Measurements from ENCODE around the gene INSL3.

Gene INSL3

DNA sequence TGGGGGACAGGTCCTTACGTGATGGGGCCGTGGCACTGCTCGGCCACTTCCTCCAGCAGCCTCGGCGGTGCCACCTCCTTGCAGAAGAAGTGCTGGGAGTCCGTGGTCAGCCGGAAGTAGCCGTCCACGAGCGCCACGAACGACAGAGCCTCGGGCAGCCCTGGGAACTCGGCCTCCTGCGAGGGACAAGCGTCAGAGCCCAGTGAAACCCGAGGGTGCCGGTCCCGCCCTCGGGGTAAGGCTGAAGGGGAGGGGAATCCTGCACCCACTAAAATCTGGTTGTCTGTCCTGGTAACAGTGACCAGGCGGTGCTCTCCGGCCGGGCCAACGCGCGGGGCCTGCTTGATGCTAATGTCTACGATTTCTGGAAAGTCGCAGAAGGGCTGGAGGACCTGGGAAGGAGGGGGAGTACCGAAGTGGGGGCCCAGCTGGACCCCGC, 20.1 kb upstream of the INSL3 start:
- no peak overlapping the region for H2BK15ac ChIP-seq (ENCODE audit: low read depth, poor library complexity, severe bottlenecking)
- H2BK12ac ChIP-seq (ENCODE audit: low read length in 2 of 2), result no peak overlapping the region
- no peak overlapping the region for H4K91ac ChIP-seq (ENCODE audit: low read length)
- peak overlapping the region in 1 of 2 experiments; percentile 51 for H3K4me3 ChIP-seq (ENCODE audit: insufficient read depth in 1 of 2, low read depth in 1 of 2, low read length in 2 of 2)
- WGBS, result 21% methylated on average over 22 of the region's 30 CpGs
- H2AFZ ChIP-seq (ENCODE audit: low read depth, low read length), result no peak overlapping the region
- H2AK5ac ChIP-seq (ENCODE audit: low read length, severe bottlenecking), result no peak overlapping the region
- no peak overlapping the region for H2BK120ac ChIP-seq (ENCODE audit: low read depth, low read length)
- peak overlapping the region in 1 of 2 experiments; percentile 75 for H3K23ac ChIP-seq (ENCODE audit: low read length in 2 of 2)
- H3K27me3 ChIP-seq (ENCODE audit: control insufficient read depth in 1 of 2, insufficient read depth in 1 of 2, low read length in 2 of 2), result peaks cover 38 to 55% of the 10 kb centered on the region in 2 experiments
- H3K4me1 ChIP-seq (ENCODE audit: control insufficient read depth, insufficient read depth, low read depth, low read length), result peaks cover 17% of the 10 kb centered on the region
- peak overlapping the region; percentile 30 to 42 for H3K18ac ChIP-seq (ENCODE audit: low read depth in 1 of 2, low read length in 2 of 2)
- H2BK5ac ChIP-seq (ENCODE audit: low read depth, low read length, poor library complexity, severe bottlenecking), result no peak overlapping the region
- H3K79me1 ChIP-seq (replicated peaks; ENCODE audit: low read length, poor library complexity, severe bottlenecking), result no peaks in the 10 kb centered on the region
- no peak overlapping the region for H3K27ac ChIP-seq (ENCODE audit: low read length, poor library complexity, severe bottlenecking)
- H3K9me3 ChIP-seq (ENCODE audit: control insufficient read depth, low read length), result no peaks in the 10 kb centered on the region
- H3K4me2 ChIP-seq (ENCODE audit: low read length, poor library complexity, severe bottlenecking), result peak overlapping the region; percentile 12
- peak overlapping the region; percentile 15 for H3K9ac ChIP-seq (ENCODE audit: low read length)
- no peak overlapping the region for H3K4ac ChIP-seq (ENCODE audit: low read depth in 1 of 2, low read length in 2 of 2)
- H4K8ac ChIP-seq (ENCODE audit: low read length), result peak overlapping the region; percentile 82
- H3K14ac ChIP-seq (ENCODE audit: low read length in 2 of 2), result no peak overlapping the region
- no peak for DNase-seq
- no peaks in the 10 kb centered on the region for H3K36me3 ChIP-seq (ENCODE audit: control insufficient read depth in 1 of 2, insufficient read depth in 2 of 2, low read depth in 1 of 2, low read length in 2 of 2)

DNA sequence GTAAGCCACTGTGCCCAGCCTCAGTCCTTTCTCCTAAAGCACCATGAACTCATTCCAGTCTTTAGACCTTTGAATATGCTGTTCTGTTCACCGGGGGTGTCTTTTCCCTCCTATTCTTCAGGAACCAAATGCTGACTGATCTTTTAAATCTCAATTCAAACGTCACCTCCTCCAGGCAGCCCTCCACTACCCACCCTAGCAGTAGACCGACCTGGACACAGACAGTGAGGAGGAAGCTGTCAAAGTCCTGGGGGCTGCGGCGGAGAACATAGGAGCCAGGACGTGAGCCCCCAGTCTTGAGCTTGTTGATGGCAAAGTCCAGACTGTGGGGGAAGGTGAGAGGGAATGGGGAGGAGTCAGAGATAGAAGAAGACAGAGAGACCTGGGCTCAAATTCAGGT, 18.7 kb upstream of the INSL3 start:
- Histone ChIP-seq H2AK5ac (ENCODE audit: low read length, severe bottlenecking) (no peak overlapping the region), H3K4me3 (ENCODE audit: insufficient read depth in 1 of 2, low read depth in 1 of 2, low read length in 2 of 2) (no peak overlapping the region), H3K9me3 (ENCODE audit: control insufficient read depth, low read length) (no peaks in the 10 kb centered on the region), H3K4me2 (ENCODE audit: low read length, poor library complexity, severe bottlenecking) (no peak overlapping the region), H3K14ac (ENCODE audit: low read length in 2 of 2) (no peak overlapping the region), H4K8ac (ENCODE audit: low read length) (no peak overlapping the region), H3K27me3 (ENCODE audit: control insufficient read depth in 1 of 2, insufficient read depth in 1 of 2, low read length in 2 of 2) (peaks cover 47 to 64% of the 10 kb centered on the region in 2 experiments), H4K91ac (ENCODE audit: low read length) (no peak overlapping the region), H2AFZ (ENCODE audit: low read depth, low read length) (no peak overlapping the region), H3K79me1 (replicated peaks; ENCODE audit: low read length, poor library complexity, severe bottlenecking) (no peaks in the 10 kb centered on the region), H2BK120ac (ENCODE audit: low read depth, low read length) (no peak overlapping the region), H2BK5ac (ENCODE audit: low read depth, low read length, poor library complexity, severe bottlenecking) (no peak overlapping the region), H2BK15ac (ENCODE audit: low read depth, poor library complexity, severe bottlenecking) (no peak overlapping the region), H3K18ac (ENCODE audit: low read depth in 1 of 2, low read length in 2 of 2) (no peak overlapping the region), H3K23ac (ENCODE audit: low read length in 2 of 2) (no peak overlapping the region), H3K36me3 (ENCODE audit: control insufficient read depth in 1 of 2, insufficient read depth in 2 of 2, low read depth in 1 of 2, low read length in 2 of 2) (no peaks in the 10 kb centered on the region), H3K4me1 (ENCODE audit: control insufficient read depth, insufficient read depth, low read depth, low read length) (peaks cover 17% of the 10 kb centered on the region), H3K27ac (ENCODE audit: low read length, poor library complexity, severe bottlenecking) (no peak overlapping the region), H3K4ac (ENCODE audit: low read depth in 1 of 2, low read length in 2 of 2) (no peak overlapping the region), H3K9ac (ENCODE audit: low read length) (no peak overlapping the region), H2BK12ac (ENCODE audit: low read length in 2 of 2) (no peak overlapping the region)
- WGBS, result 86% methylated on average over 6 of the region's 6 CpGs
- DNase-seq, result no peak

DNA sequence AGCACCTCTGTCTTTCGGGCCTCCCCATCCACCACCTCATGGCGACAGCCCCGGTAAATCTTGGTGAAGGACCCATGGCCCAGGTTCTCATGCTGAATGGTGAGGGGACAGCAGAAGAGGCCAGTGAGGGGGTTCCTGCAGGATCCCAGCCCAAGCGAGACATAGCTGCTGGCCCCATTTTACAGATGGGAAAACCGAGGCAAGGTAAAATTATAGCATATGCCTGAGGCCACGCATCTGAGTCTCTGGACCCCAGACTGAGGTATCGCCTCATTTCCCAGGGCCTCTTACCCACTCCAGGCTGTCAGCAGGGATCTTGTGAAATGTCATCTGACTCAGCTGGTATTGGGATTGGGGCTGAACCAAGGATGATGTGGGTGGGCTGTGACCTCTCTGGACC, 16.7 kb upstream of the INSL3 start:
- H3K4me3 ChIP-seq (ENCODE audit: insufficient read depth in 1 of 2, low read depth in 1 of 2, low read length in 2 of 2), result no peak overlapping the region
- no peaks in the 10 kb centered on the region for H3K36me3 ChIP-seq (ENCODE audit: control insufficient read depth in 1 of 2, insufficient read depth in 2 of 2, low read depth in 1 of 2, low read length in 2 of 2)
- H3K4me1 ChIP-seq (ENCODE audit: control insufficient read depth, insufficient read depth, low read depth, low read length), result peaks cover 17% of the 10 kb centered on the region
- no peak overlapping the region for H4K8ac ChIP-seq (ENCODE audit: low read length)
- no peak overlapping the region for H3K27ac ChIP-seq (ENCODE audit: low read length, poor library complexity, severe bottlenecking)
- no peak for DNase-seq
- H3K27me3 ChIP-seq (ENCODE audit: control insufficient read depth in 1 of 2, insufficient read depth in 1 of 2, low read length in 2 of 2), result peaks cover 35 to 58% of the 10 kb centered on the region in 2 experiments
- 82% methylated on average over 6 of the region's 7 CpGs for WGBS
- no peak overlapping the region for H3K18ac ChIP-seq (ENCODE audit: low read depth in 1 of 2, low read length in 2 of 2)
- no peak overlapping the region for H3K14ac ChIP-seq (ENCODE audit: low read length in 2 of 2)
- H2BK120ac ChIP-seq (ENCODE audit: low read depth, low read length), result no peak overlapping the region
- H3K9ac ChIP-seq (ENCODE audit: low read length), result no peak overlapping the region
- H2BK15ac ChIP-seq (ENCODE audit: low read depth, poor library complexity, severe bottlenecking), result no peak overlapping the region
- H2BK5ac ChIP-seq (ENCODE audit: low read depth, low read length, poor library complexity, severe bottlenecking), result no peak overlapping the region
- H2AFZ ChIP-seq (ENCODE audit: low read depth, low read length), result no peak overlapping the region
- no peak overlapping the region for H4K91ac ChIP-seq (ENCODE audit: low read length)
- no peak overlapping the region for H3K23ac ChIP-seq (ENCODE audit: low read length in 2 of 2)
- H2BK12ac ChIP-seq (ENCODE audit: low read length in 2 of 2), result no peak overlapping the region
- H2AK5ac ChIP-seq (ENCODE audit: low read length, severe bottlenecking), result no peak overlapping the region
- no peaks in the 10 kb centered on the region for H3K79me1 ChIP-seq (replicated peaks; ENCODE audit: low read length, poor library complexity, severe bottlenecking)
- H3K4me2 ChIP-seq (ENCODE audit: low read length, poor library complexity, severe bottlenecking), result no peak overlapping the region
- no peaks in the 10 kb centered on the region for H3K9me3 ChIP-seq (ENCODE audit: control insufficient read depth, low read length)
- H3K4ac ChIP-seq (ENCODE audit: low read depth in 1 of 2, low read length in 2 of 2), result no peak overlapping the region

DNA sequence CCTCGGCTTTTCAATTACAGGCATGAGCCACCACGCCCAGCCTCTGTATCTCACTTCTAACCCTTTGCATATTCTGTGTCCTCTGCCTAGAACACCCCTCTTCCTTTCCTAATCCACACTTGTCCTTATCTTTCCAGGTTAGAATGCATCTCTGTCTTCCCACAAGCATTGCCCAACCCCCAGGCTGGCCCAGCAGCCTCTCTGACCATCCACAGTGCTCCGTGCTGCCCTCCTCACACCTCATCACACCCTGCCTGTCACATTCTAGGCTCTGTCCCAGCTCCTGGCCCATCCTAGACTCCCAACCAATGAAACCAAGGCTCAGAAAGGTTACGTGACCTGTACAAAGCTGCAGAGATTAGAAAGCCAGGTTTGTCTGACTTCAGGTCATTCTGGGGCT, 15.2 kb upstream of the INSL3 start:
- no peaks in the 10 kb centered on the region for H3K9me3 ChIP-seq (ENCODE audit: control insufficient read depth, low read length)
- no peak for DNase-seq
- no peak overlapping the region for H4K91ac ChIP-seq (ENCODE audit: low read length)
- no peak overlapping the region for H3K14ac ChIP-seq (ENCODE audit: low read length in 2 of 2)
- no peak overlapping the region for H3K4me2 ChIP-seq (ENCODE audit: low read length, poor library complexity, severe bottlenecking)
- H3K27ac ChIP-seq (ENCODE audit: low read length, poor library complexity, severe bottlenecking), result no peak overlapping the region
- H3K4me3 ChIP-seq (ENCODE audit: insufficient read depth in 1 of 2, low read depth in 1 of 2, low read length in 2 of 2), result no peak overlapping the region
- no peak overlapping the region for H2BK5ac ChIP-seq (ENCODE audit: low read depth, low read length, poor library complexity, severe bottlenecking)
- no peak overlapping the region for H3K18ac ChIP-seq (ENCODE audit: low read depth in 1 of 2, low read length in 2 of 2)
- H2BK120ac ChIP-seq (ENCODE audit: low read depth, low read length), result no peak overlapping the region
- H3K23ac ChIP-seq (ENCODE audit: low read length in 2 of 2), result no peak overlapping the region
- H2AK5ac ChIP-seq (ENCODE audit: low read length, severe bottlenecking), result no peak overlapping the region
- peaks cover 7% of the 10 kb centered on the region for H3K4me1 ChIP-seq (ENCODE audit: control insufficient read depth, insufficient read depth, low read depth, low read length)
- H2BK15ac ChIP-seq (ENCODE audit: low read depth, poor library complexity, severe bottlenecking), result no peak overlapping the region
- H3K79me1 ChIP-seq (replicated peaks; ENCODE audit: low read length, poor library complexity, severe bottlenecking), result no peaks in the 10 kb centered on the region
- no peak overlapping the region for H2AFZ ChIP-seq (ENCODE audit: low read depth, low read length)
- no peak overlapping the region for H3K9ac ChIP-seq (ENCODE audit: low read length)
- no peak overlapping the region for H2BK12ac ChIP-seq (ENCODE audit: low read length in 2 of 2)
- no peak overlapping the region for H3K4ac ChIP-seq (ENCODE audit: low read depth in 1 of 2, low read length in 2 of 2)
- H3K36me3 ChIP-seq (ENCODE audit: control insufficient read depth in 1 of 2, insufficient read depth in 2 of 2, low read depth in 1 of 2, low read length in 2 of 2), result no peaks in the 10 kb centered on the region
- H4K8ac ChIP-seq (ENCODE audit: low read length), result no peak overlapping the region
- WGBS, result 57% methylated on average over 4 of the region's 4 CpGs
- H3K27me3 ChIP-seq (ENCODE audit: control insufficient read depth in 1 of 2, insufficient read depth in 1 of 2, low read length in 2 of 2), result peaks cover 24 to 59% of the 10 kb centered on the region in 2 experiments
